Testis (tissue), 3 donors: ENCODE data around the gene HLX. TPM values are rescaled to one million over a fixed set of nuclear protein-coding genes. Genes with fewer than 3 reads are reported as not detected.

Experiments used
- DNase-seq: peaks from one replicate; pipeline ENCODE4 v3.0.0-alpha.2; 2019
- H3K27ac ChIP-seq, 2 donors: fragments of 200-600 bp; sonication (generic); one replicate each; pipeline ENCODE4 v1.5.1; 2019
- H3K27me3 ChIP-seq: fragments of 200-600 bp; sonication (generic); one replicate; pipeline ENCODE4 v1.5.1; 2019
- H3K36me3 ChIP-seq: fragments of 200-600 bp; sonication (generic); one replicate; pipeline ENCODE4 v1.5.1; 2017; ENCODE audit warnings: low read depth; ENCODE audit errors: missing control alignments
- H3K4me1 ChIP-seq: fragments of 200-600 bp; sonication (generic); one replicate; pipeline ENCODE4 v1.5.1; 2019
- H3K4me3 ChIP-seq, 2 donors: fragments of 200-600 bp; sonication (generic); one replicate each; pipeline ENCODE4 v1.5.1; 2017 to 2019
- H3K9me3 ChIP-seq: fragments of 200-600 bp; sonication (generic); one replicate; pipeline ENCODE4 v1.5.1; 2017
- CTCF ChIP-seq, 3 experiments: fragments of 450-650 bp in 2 of 3; fragments of 200-600 bp in 1 of 3; sonication (generic) in 1 of 3; IDR thresholded peaks; one replicate each; pipeline ENCODE4 v1.5.1; 2016 to 2019; ENCODE audit warnings: antibody characterized with exemption in 3 of 3, mild to moderate bottlenecking in 2 of 3, moderate library complexity in 1 of 3
- POLR2A ChIP-seq: fragments of 450-650 bp; IDR thresholded peaks from one replicate; pipeline ENCODE4 v1.6.1; 2017; ENCODE audit warnings: antibody characterized with exemption, mild to moderate bottlenecking, moderate library complexity
- WGBS, 2 donors: methylation state at CpG; one replicate each; pipeline ENCODE4 v1.1.5; 2018; 5-methylcytosine and 5-hydroxymethylcytosine counted together
- intact Hi-C: fragments of 100-400 bp; cut with DNase I; formaldehyde crosslinking; loops from one replicate; pipeline ENCODE4 v1.15.1; 2023; ENCODE audit warnings: low total_unique reads
- polyA plus RNA-seq: library from polyadenylated mRNA; stranded (reverse); fragments of 350-450 nt; fragmentation: Illumina TruSeq; extraction: RNeasy Lipid Tissue Mini Kit (QIAGEN cat#74804); gene quantifications from one replicate; pipeline ENCODE4 v1.2.3, GENCODE V29; 2014; ENCODE audit warnings: low read depth, low replicate concordance; ENCODE audit not compliant: insufficient read depth
- total RNA-seq, 2 donors: library from RNA; depleted of rRNA; stranded (reverse); fragments of >200 nt; gene quantifications; one replicate each; pipeline ENCODE4 v1.2.3, GENCODE V29; 2016

The HLX gene
- total and polyA plus RNA-seq, 3 donors from 2014 or later = 3.5 to 5.3 (median 4.0) TPM

DNA sequence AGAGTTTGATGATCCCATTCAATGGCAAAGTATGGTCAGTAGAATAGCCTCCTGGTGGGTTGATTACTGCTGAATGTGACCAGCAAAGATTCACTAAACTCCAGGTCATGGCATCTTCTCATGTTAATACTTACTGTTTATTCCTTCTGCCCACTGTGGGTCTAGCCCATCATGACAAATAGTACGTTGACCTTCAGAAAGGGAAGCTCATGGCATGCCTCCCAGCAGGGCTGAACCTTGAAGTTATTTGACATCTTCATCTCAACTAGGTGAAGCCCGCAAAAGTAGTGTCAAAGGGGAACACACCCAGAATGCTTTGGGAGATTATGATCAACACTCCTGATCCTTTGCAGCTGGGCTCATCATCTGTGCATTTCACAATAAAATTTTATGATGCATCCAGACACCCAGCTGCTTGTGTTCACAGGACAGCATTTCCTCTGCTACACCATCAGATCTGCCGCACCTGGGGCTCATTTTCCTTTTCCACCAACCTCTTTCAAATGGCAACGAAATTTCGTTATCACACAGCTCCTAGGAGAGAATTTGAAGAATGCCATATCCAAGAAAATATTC lies 49.6 kb downstream of the HLX start:
- no peaks in the 10 kb centered on the region for H3K4me1 ChIP-seq
- H3K27ac ChIP-seq = no peak overlapping the region
- DNase-seq = no peak
- no peaks in the 10 kb centered on the region for H3K27me3 ChIP-seq
- H3K9me3 ChIP-seq = no peaks in the 10 kb centered on the region
- TF ChIP-seq CTCF (IDR thresholded peaks at IDR 0.05) (no peak), POLR2A (no peak)
- 74 to 85% methylated on average over 5 of the region's 5 CpGs for WGBS, 2 donors
- H3K4me3 ChIP-seq = no peak overlapping the region
- H3K36me3 ChIP-seq = no peaks in the 10 kb centered on the region
- intact Hi-C loops = no loop called here

DNA sequence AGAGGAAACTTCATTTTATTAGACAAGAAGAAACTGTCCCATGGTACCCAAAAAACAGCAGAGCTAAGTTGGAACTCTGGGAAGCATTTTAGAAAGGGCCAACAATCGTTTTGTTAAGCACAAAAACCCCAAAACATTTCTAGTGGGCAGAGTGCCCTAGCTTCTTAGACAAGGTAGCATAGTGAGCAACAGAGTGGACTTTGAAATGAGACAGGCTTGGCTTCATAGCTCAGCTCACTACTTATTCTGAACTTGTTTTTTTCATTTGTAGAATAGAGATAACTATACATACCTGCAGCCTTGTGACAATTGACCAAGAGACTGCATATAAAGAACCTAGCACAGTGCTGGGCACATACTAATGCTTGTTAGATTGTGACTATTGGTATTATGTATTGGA lies 50.1 kb downstream of the HLX start:
- Histone ChIP-seq H3K4me1 (no peaks in the 10 kb centered on the region), H3K36me3 (no peaks in the 10 kb centered on the region), H3K27ac (no peak overlapping the region), H3K4me3 (no peak overlapping the region), H3K9me3 (no peaks in the 10 kb centered on the region), H3K27me3 (no peaks in the 10 kb centered on the region)
- no peak for DNase-seq
- 74 to 85% methylated on average over 1 of the region's 1 CpG for WGBS, 2 donors
- intact Hi-C loops = no loop called here
- TF ChIP-seq POLR2A = no peak
- TF ChIP-seq CTCF (IDR thresholded peaks at IDR 0.05) = no peak

Other genes starting within 250 kb of the HLX start
- 10 to 100 TPM in 1 of 2 donors, 1 to 10 TPM in 1; 10.0 to 10.8 TPM for gene C1orf115, start 189.1 kb upstream of the HLX start, total RNA-seq
- 12.0 TPM for gene C1orf115, start 189.1 kb upstream of the HLX start, polyA plus RNA-seq
- gene MTARC2, start 131.1 kb upstream of the HLX start, total RNA-seq = 10 to 100 TPM; 56.7 to 58.7 TPM
- 28.5 TPM for gene MTARC2, start 131.1 kb upstream of the HLX start, polyA plus RNA-seq
- gene MTARC1, start 92.5 kb upstream of the HLX start, total RNA-seq = 1 to 10 TPM in 1 of 2 donors, under 1 TPM in 1; 0.93 to 1.1 TPM
- 2.3 TPM for gene MTARC1, start 92.5 kb upstream of the HLX start, polyA plus RNA-seq